ENCODE measurements around the gene KDM6B.

DNA sequence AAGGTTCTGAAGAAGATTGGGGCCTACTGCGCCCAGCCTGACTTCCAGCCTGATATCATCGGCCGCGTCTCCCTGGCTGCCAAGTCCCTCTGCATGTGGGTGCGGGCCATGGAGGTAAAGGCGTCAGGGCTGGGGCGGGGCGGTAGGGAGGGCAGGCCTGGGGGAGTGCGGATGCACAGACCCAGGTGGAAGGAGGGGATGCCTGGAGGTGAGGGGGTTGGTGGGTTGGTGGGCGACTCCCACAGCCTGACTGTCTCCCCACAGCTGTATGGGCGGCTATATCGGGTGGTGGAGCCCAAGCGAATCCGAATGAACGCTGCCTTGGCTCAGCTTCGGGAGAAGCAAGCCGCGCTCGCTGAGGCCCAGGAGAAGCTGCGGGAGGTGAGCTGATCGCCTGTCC is 26.8 kb upstream of the KDM6B start:
- TF ChIP-seq POLR2A (IDR thresholded peaks at IDR 0.05; ENCODE audit: low read depth, low read length): no peak
- TF ChIP-seq POLR2AphosphoS5 (IDR thresholded peaks at IDR 0.05; ENCODE audit: low read depth, low read length): no peak
- TF ChIP-seq TAF1 (IDR thresholded peaks at IDR 0.05; ENCODE audit: low read depth, low read length): no peak
